K562 (cell line): Measurements from ENCODE around the gene RTF1. TPM values are rescaled to one million over a fixed set of nuclear protein-coding genes. Genes with fewer than 3 reads are reported as not detected.
"Not testable (repeated sequence)": the region's sequence is repeated elsewhere in the genome, so short reads cannot be mapped to it uniquely, and the experiment has no call there.

Experiments
- ATAC-seq: fragments of 200-7000 bp; cut with Tn5 transposase; 3 replicates; pipeline ENCODE4 v1.9.1; 2020; ENCODE audit warnings: moderate library complexity
- BruUV-seq: library from RNA; stranded (reverse); fragments of 400-500 nt; replicated peaks from 2 replicates; lab custom pipeline; 2021; lab: Mats Ljungman, UMichigan
- CTCF ChIA-PET: fragments of 300-600 bp; formaldehyde crosslinking; extraction: SDS; loops from one replicate; lab custom pipeline; 2021; ENCODE audit warnings: low intra/inter-chr PET ratio; lab: Yijun Ruan, JAX
- POLR2A ChIA-PET: fragments of 300-600, 350-650 bp; sonication (Branson Sonifier 250); formaldehyde crosslinking; extraction: SDS; loops from one replicate; lab custom pipeline; 2021; ENCODE audit warnings: antibody characterized with exemption, inconsistent platforms; lab: Yijun Ruan, JAX
- DNase-seq, 4 experiments: peaks; one replicate each; pipeline versions ENCODE4 v3.0.0 to v3.0.0-alpha.2; 2011 to 2018; ENCODE audit warnings: low spot score in 3 of 4, mixed read lengths in 3 of 4; ENCODE audit errors: extremely low read depth in 1 of 4
- FAIRE-seq: peaks from 2 replicates; lab custom pipeline; 2011; peaks lifted over from hg19 to GRCh38; lab: Jason Lieb, UNC
- H2AFZ ChIP-seq: 2 replicates; pipeline ENCODE4 v1.6.0; 2011; ENCODE audit warnings: low read depth, low read length, control low read depth, inconsistent platforms
- H3K27ac ChIP-seq: fragments of 200-600 bp; 3 replicates; pipeline ENCODE4 v1.8.0; 2011; ENCODE audit warnings: low read depth, mild to moderate bottlenecking, control low read depth, inconsistent platforms, low read length, moderate library complexity, mixed read lengths; ENCODE audit errors: extremely low read depth
- H3K27me3 ChIP-seq, 2 experiments: fragments of 300-600 bp in 1 of 2; 2 replicates in 1 of 2; 3 replicates in 1 of 2; pipeline versions ENCODE4 v1.6.0 to v1.8.0; 2011; ENCODE audit warnings: inconsistent platforms in 2 of 2, low read length in 2 of 2, mild to moderate bottlenecking in 1 of 2, mixed read lengths in 1 of 2, moderate library complexity in 1 of 2; ENCODE audit not compliant: control insufficient read depth in 2 of 2, insufficient read depth in 2 of 2
- H3K36me3 ChIP-seq: fragments of 300-600 bp; 3 replicates; pipeline ENCODE4 v1.8.0; 2011; ENCODE audit warnings: mild to moderate bottlenecking, low read length, inconsistent platforms; ENCODE audit not compliant: control insufficient read depth, insufficient read depth
- H3K4me1 ChIP-seq, 2 experiments: fragments of 200-600 bp in 1 of 2; replicated peaks in 1 of 2; 2 replicates in 1 of 2; 3 replicates in 1 of 2; pipeline versions ENCODE4 v1.5.1 to v1.8.0; 2011; ENCODE audit warnings: inconsistent platforms in 2 of 2, low read length in 2 of 2, mild to moderate bottlenecking in 1 of 2, mixed read lengths in 1 of 2, moderate library complexity in 1 of 2; ENCODE audit not compliant: control insufficient read depth in 2 of 2, insufficient read depth in 2 of 2
- H3K4me2 ChIP-seq: 2 replicates; pipeline ENCODE4 v1.6.1; 2011; ENCODE audit warnings: low read length, control low read depth, inconsistent platforms, mixed read lengths; ENCODE audit not compliant: insufficient read depth
- H3K4me3 ChIP-seq: fragments of 200-600 bp; sonication (generic), shearing (Covaris generic); 2 replicates; pipeline ENCODE4 v1.5.1; 2016; ENCODE audit warnings: control low read depth, inconsistent platforms
- H3K79me2 ChIP-seq: fragments of 200-600 bp; 3 replicates; pipeline ENCODE4 v1.8.0; 2011; ENCODE audit warnings: low read length, inconsistent platforms; ENCODE audit not compliant: control insufficient read depth, insufficient read depth
- H3K9ac ChIP-seq, 2 experiments: 2 replicates each; pipeline versions ENCODE4 v1.6.0 to v1.6.1; 2011; ENCODE audit warnings: low read depth in 2 of 2, low read length in 2 of 2, control low read depth in 1 of 2, inconsistent platforms in 1 of 2, mild to moderate bottlenecking in 1 of 2, mixed read lengths in 1 of 2; ENCODE audit not compliant: insufficient read depth in 1 of 2
- H3K9me1 ChIP-seq: one replicate; pipeline ENCODE4 v1.6.0; 2011; ENCODE audit warnings: inconsistent platforms, mild to moderate bottlenecking, low read length, moderate library complexity; ENCODE audit not compliant: control insufficient read depth, insufficient read depth
- H3K9me3 ChIP-seq: replicated peaks from 2 replicates; pipeline ENCODE4 v1.5.1; 2011; ENCODE audit warnings: low read depth, low read length, inconsistent platforms; ENCODE audit not compliant: control insufficient read depth, insufficient read depth
- H4K20me1 ChIP-seq: replicated peaks from 2 replicates; pipeline ENCODE4 v1.6.1; 2011; ENCODE audit warnings: low read length, inconsistent platforms, mixed read lengths; ENCODE audit not compliant: control insufficient read depth, insufficient read depth
- ATF3 ChIP-seq, 2 experiments: fragments of 450-650 bp in 1 of 2; sonication (generic) in 1 of 2; formaldehyde crosslinking in 1 of 2; IDR thresholded peaks in 1 of 2; conservative IDR thresholded peaks in 1 of 2; 2 replicates each; pipeline versions ENCODE4 v1.6.1 to v1.8.1; 2016 to 2023; ENCODE audit warnings: mild to moderate bottlenecking in 2 of 2, moderate library complexity in 2 of 2, inconsistent platforms in 1 of 2, missing genetic modification reagents in 1 of 2
- ZNF384 ChIP-seq: IDR thresholded peaks from 2 replicates; pipeline ENCODE4 v1.6.1; 2012; ENCODE audit warnings: low read depth, low read length, improper control_type of control experiment
- whole genome bisulfite sequencing: fragments of 100-300 bp; shearing (Covaris generic); methylation state at CpG from one replicate; pipeline ENCODE4 v1.1.6; 2016; ENCODE audit warnings: low coverage, mixed read lengths; ENCODE audit not compliant: insufficient coverage; ENCODE audit errors: missing lambda C conversion rate; 5-methylcytosine and 5-hydroxymethylcytosine counted together
- in situ Hi-C: fragments of 300-500 bp; cut with MboI; formaldehyde crosslinking; loops from 4 replicates; pipeline ENCODE4 v1.15.0; 2018; ENCODE audit warnings: inconsistent platforms, mixed read lengths
- intact Hi-C: fragments of 100-400 bp; cut with micrococcal nuclease; formaldehyde crosslinking; loops from 2 replicates; pipeline ENCODE4 v1.14.2; 2022
- polyA plus RNA-seq, 8 experiments: library from polyadenylated mRNA; depleted of rRNA in 4 of 8; stranded (reverse) in 5 of 8; unstranded in 3 of 8; fragments of >200 nt; fragmentation: Nextera tagmentation in 2 of 8; fragmentation: Illumina TruSeq in 1 of 8; extraction: Ambion mirVana in 2 of 8; extraction: Trizol in 1 of 8; gene quantifications; 2 replicates each; pipeline versions ENCODE4 v1.2.1 to v1.2.3, GENCODE V29; 2011 to 2014; ENCODE audit warnings: inconsistent platforms in 1 of 8, missing spikeins in 1 of 8
- total RNA-seq, 7 experiments: library from RNA; depleted of rRNA in 6 of 7; stranded (reverse); fragments of >200 nt in 6 of 7; fragmentation: Illumina TruSeq in 2 of 7; extraction: Trizol in 2 of 7; gene quantifications; 2 replicates each; pipeline versions ENCODE4 v1.2.1 to v1.2.3, GENCODE V29; 2011 to 2021; ENCODE audit warnings: low replicate concordance in 1 of 7

Gene RTF1
- total and polyA plus RNA-seq, 9 of the 15 experiments (the other 6 are each of a cell fraction or from before 2014, with no cell fraction given), result 7.6 to 69.5 (median 31.5) TPM

- BruUV-seq; H3K9ac ChIP-seq; H3K9me3 ChIP-seq; H3K9me1 ChIP-seq; H3K4me3 ChIP-seq; H4K20me1 ChIP-seq; intact Hi-C loops; H2AFZ ChIP-seq; CTCF ChIA-PET; H3K4me2 ChIP-seq; H3K4me1 ChIP-seq; H3K36me3 ChIP-seq; H3K27me3 ChIP-seq; in situ Hi-C loops; FAIRE-seq; DNase-seq; H3K27ac ChIP-seq; POLR2A ChIA-PET; TF ChIP-seq ATF3 (CRISPR knock-in tag; conservative IDR thresholded peaks at IDR 0.05): not testable (repeated sequence)
- WGBS, result 68% methylated on average over 5 of the region's 5 CpGs
- ATAC-seq, result peak; percentile 52
- H3K79me2 ChIP-seq, result peaks cover 75% of the 10 kb centered on the region
- TF ChIP-seq ATF3 (IDR thresholded peaks at IDR 0.05) (peak; percentile 71), ZNF384 (0 out of 2 replicates have a peak, but pooled peaks have one; percentile 42)
These were observed 9.0 kb downstream of the RTF1 start for GRCh38 chr15:41425907-41426306.
